NK-92 treated with Interleukin-12 subunit alpha and Interleukin-12 subunit beta, amount 100 ng/mL, for 24 hours (cell line): Measurements from ENCODE around the gene PILRA.
"Not testable (repeated sequence)": the region's sequence is repeated elsewhere in the genome, so short reads cannot be mapped to it uniquely, and the experiment has no call there.

ENCODE experiments used
- DNase-seq: peaks from one replicate; lab custom pipeline; 2025; lab: John Stamatoyannopoulos, UW

Gene PILRA

DNA sequence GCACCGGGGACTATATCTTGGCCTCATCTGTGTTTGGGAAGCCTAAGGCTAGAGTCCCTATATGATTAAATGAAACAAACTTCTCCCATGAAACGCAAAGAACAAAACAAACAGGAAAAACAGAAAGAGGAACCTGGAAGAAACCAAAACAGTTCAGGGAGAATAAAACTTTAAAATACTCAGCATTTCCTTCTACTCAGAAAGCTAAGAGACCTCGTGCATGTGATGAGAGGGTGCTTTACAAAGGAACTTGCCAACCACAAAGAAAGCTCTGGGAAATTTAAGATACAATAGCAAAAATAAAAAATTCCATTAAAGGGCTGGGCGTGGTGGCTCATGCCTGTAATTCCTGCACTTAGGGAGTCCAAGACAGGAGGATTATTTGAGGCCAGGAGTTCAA, 6.9 kb downstream of the PILRA start:
- no peak for DNase-seq

DNA sequence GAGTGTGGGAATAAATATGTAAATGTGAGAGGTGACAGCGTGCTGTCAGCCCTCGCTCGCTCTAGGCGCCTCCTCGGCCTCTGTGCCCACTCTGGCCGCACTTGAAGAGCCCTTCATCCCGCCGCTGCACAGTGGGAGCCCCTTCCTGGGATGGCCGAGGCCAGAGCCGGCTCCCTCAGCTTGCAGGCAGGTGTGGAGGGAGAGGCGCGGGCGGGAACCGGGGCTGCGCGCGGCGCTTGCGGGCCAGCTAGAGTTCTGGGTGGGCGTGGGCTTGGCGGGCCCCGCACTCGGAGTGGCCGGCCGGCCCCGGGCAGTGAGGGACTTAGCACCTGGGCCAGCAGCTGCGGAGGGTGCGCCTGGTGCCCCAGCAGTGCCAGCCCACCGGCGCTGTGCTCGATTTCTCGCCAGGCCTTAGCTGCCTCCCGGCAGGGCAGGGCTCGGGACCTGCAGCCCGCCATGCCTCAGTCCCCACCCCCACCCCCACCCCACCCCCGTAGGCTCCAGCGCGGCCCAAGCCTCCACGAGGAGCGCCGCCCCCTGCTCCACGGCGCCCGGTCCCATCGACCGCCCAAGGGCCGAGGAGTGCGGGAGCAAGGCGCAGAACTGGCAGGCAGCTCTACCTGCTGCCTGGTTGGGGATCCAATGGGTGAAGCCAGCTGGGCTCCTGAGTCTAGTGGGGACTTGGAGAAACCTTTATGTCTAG, 8.4 kb downstream of the PILRA start:
- not testable (repeated sequence) for DNase-seq

DNA sequence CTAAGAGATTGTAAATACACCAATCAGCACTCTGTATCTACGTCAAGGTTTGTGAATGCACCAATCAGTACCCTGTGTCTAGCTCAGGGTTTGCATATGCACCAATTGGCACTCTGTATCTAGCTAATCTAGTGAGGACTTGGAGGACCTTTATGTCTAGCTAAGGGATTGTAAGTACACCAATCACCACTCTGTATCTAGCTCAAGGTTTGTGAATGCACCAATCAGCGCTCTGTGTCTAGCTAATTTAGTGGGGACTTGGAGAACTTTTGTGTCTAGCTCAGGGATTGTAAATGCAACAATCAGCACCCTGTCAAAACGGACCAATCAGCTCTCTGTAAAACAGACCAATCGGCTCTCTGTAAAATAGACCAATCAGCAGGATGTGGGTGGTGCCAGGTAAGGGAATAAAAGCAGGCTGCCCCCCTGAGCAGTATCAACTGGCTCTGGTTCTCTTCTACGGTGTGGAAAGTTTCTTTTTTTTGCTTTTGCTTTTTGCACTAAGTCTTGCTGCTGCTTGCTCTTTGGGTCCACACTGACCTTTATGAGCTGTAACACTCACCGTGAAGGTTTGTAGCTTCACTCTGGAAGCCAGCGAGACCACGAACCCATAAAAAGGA, 9.1 kb downstream of the PILRA start:
- not testable (repeated sequence) for DNase-seq

DNA sequence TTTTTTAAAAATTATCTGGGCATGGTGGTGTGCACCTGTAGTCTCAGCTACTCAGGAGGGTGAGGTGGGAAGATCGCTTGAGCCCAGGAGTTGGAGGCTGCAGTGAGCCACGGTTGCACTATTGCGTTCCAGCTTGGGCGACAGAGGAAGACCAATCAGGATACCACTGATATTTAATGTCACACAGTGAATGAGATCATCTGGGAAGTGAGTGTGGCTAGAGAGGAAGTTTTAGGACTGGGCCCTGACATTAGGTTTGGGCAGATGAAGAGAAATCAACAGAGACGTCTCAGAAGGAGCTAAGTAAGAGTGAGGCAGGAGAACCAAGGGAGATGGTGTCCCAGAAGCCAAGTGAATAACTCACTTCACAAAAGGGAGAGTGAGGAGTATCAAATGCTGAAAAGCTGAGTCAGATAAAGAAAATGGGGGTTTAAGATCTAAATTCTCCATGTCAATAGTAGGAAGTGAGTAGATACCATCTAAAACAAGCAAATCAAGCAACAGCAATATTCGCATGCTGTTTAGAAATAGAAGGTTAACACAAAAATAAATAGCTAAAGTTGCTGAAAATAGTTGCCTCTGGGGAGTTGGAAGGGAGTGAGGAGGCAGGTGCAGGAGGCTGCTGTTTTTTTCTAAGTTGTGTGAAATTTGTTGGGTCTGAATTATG, 11.5 kb downstream of the PILRA start:
- DNase-seq: no peak

DNA sequence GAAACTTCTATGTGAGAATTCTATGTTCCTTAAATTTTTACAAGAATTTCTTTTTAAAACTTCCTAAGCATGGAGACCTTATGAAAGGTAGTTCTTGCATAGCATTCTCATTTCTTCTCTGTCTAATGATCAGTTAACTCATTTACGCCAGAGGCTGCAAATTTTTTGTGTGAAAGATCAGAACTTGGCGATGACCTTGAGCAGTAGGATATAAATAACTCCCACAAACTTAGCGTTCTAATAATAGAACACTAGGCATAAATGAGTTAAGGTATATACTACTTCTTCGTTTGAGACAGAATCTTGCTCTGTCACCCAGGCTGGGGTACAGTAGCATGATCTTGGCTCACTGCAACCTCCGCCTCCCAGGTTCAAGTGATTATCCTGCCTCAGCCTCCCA, 13.7 kb downstream of the PILRA start:
- no peak for DNase-seq

DNA sequence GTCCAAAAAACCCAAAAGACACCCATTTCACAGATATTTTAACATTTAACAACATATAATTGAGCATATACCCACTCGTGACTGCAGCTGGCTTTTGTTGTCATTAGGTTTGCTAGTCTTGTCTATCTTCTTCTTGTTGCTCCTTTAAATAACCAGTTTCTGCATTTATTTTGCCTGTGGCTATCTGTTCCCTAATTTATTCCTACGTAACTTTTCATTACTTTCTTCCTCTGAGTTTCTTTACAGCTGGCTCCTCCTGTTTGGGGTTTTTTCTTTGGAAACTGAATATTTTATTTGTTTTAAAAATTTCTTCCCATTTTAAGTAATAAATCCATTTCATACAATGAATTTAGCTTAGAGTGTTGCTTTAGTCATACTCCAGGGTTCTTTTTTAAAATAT, 14.4 kb downstream of the PILRA start:
- no peak for DNase-seq

DNA sequence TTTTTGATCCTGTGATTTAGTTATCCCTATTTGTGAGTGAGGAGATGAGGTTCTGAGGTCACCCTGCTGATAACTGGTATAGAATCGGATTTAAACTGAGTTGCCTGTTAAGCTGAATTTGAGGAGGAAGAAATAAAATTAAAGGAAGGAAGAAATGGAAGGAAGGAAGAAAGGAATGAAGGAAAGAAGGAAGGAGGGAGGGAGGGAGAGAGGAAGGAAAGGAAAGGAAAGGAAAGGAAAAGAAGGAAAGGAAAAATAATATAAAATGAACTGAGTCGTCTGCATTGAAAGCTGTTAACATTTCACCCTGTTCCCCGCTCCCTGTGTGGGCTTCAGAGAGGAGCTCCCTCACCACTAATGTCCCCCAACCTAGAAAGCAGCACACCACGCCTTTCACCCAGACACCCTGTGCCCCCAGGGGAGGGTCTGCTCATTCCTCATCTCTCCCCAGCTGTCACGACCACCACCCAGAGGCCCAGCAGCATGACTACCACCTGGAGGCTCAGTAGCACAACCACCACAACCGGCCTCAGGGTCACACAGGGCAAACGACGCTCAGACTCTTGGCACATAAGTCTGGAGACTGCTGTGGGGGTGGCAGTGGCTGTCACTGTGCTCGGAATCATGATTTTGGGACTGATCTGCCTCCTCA, 16.3 kb downstream of the PILRA start:
- no peak for DNase-seq

DNA sequence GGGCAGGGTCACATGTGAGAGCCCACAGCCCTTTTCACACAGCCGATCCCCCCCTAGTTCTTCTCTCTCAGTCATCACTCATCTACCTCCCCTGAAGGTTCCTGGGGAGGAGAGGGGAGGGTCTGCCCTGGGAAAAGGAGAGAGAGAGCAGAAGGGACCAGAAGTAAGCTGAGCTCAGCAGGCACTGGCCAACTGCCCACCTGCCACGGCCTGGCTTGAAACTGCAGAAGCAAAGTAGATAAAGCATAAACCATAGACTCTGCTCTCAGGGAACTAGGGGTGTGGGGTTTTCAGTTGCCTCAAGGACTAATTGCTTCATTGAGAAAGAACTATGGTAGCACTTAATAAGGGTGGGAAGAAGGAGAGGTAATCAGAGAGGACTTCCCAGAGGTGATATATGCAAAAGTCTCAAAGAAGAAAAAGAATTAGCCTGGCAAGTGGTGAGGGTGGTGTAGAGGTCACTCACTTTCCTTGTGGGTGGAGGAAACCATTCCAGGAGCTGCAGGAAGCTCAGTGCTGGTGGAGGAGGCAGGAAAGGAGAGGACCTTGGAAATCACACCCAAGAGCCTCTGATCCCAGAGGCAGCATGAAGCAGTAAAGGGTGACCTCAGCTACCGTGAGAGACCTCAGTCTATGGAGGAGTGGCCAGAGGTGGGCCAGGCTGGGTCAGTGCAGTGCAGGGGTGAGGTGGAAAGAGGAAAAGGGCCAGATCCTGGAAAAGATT, 17.2 kb downstream of the PILRA start:
- DNase-seq: no peak

DNA sequence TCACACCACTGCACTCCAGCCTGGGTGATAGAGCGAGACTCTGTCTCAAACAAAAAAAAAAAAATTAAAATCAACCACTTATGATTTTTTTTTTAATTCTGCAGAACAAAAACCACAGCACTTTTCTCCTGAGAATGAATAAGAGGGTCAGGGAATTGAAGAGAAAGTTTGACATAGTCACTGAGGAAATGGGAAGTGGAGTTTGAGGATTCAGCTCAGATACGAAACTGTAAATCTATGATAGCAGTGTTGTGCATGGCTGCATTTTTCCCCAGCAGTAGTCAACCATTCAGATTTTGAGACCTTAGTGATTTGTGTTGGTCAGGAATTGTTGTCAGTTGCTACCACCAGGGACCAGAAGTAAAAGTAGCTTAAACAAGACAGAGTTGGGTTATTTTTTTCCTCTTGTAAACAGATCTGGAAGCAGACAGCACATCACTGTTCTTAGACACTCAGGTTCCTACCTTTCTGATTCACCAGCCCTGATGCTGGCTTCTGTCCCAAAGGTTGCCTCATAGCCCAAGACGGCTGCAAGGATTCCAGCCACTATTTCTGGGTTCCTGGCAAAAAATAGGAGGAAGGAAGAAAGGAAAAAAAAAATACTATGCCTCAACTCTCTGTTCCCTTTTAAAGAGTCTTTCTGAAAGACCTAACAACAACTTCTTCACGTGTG, 20.1 kb downstream of the PILRA start:
- DNase-seq: no peak

DNA sequence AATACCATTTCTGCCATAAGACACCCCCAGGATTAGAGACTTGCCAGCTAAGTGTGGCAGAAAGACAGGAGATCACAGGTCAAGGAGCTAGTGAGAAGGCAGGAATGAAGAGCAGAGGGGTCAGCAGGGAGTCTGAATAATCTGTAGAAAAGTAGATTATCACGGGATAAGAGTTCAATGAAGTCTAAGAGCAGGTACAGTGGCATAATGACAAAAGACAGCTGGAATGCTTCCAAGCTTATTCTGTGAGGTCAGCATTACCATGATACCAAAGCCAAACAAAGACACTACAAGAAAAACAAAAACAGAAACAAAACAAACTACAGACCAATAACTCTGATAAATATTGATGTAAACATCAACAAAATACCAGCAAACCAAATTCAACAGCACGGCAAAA, 20.8 kb downstream of the PILRA start:
- no peak for DNase-seq

DNA sequence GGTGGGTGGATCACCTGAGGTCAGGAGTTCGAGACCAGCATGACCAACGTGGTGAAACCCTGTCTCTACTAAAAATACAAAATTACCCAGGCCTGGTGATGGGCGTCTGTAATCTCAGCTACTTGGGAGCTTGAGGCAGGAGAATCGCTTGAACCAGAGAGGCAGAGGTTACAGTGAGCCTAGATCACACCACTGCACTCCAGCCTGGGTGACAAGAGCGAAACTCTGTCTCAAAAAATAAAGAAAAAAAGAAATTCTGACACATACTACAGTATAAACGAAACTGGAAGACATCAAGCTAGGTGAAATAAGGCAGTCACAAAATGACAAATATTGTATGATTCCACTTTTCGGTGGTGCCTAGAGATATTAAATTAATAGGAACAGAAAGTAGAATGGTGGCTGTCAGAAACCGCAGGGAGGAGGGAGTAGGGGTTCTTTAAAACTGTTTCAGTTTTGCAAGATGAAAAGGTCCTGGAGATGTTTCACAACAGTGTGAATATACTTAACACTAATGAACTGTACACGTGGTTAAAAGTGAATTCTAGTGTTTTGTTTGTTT, 23.2 kb downstream of the PILRA start:
- peak; percentile 26 for DNase-seq

DNA sequence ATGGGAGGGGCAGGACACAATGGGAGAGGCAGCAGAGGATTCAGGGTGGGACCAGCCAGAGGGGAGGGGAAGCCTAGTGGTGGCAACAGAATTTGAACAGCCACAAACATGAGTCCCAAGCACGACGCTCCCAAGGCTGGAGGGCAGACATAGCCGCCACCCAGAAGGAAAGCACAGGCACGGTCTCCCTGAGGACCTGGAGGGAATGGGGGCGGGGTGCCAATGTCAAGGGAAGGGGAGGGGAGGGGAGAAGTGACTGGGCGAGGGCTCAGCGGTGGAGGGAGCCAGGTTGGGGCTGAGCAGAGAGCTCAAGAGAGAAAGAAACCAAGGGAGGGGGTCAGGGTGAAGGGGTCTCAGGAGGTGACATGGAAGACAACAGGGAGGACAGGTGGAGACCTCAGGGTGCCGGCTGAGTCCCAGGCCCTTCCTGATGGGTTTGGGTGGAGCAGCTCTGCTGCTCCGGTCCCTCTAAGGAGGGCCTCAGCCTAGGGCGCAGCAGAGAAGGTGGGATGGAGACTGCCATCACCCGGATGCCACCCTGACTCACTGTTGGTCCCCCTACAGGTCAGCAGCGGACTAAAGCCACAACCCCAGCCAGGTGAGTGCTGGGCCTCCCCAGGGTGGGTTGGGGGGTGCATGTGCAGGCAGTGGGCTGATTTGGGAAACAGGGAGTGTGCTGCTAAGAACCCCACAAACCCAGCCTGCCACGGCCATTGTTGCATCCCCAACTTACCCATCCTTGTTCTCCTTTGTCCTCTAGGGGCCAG, 24.2 kb downstream of the PILRA start:
- no peak for DNase-seq

DNA sequence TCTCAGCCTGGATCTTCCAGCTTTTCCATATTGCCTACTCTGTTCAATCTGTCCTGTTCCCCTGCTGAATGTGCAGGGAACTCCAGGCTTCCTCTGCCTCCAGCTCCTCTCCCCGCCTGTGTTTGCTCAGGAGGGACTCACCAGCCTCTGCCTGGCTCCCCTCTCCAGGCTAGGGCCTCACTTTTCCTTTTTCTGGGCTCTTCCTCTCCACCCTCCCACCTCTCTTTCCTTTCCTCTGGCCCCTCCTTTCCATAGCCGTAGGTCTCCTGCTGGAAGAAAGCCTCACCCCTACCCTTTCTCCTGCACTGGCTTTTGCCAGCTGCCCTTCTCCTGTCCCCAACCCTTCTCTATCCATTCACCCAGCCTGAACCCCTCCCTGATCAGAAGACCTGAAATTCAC, 25.0 kb downstream of the PILRA start:
- no peak for DNase-seq

DNA sequence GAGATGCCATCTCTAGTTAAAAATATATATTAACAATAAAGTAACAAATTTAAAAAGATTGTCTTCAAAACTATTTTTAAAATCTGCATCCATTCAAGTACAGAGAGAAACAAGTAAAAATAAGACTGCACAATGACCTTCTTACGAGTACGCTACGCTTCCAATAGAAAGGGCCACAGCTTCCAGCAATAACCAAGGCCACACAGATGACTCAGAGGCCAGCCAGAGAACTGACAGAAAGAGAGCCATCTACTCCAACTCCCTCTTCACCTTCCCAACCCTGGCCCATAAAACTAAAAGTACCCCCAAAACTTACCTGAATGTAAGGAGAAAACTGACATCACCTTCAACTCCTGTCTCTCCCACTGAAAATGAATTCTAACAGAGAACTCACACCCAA, 26.8 kb downstream of the PILRA start:
- no peak for DNase-seq

DNA sequence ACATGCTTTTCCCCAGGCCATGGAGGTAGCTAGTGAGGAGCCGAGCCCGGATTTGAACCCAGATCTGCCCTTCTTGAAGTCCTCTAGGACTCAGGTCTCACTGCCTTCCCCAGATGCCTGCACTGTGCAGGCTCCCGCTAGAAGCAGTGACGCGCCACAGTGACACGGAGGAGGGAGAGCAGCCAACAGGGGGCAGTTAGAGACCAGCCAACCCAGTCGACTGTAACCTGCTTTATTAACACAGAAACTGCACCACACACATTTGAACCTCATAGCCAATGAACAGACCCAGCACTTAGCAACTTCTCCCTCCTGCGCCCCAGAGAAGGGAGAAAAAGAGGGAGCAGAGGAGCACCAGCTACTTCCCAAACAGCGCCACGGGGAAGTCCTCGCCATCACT, 27.4 kb downstream of the PILRA start:
- DNase-seq: no peak

DNA sequence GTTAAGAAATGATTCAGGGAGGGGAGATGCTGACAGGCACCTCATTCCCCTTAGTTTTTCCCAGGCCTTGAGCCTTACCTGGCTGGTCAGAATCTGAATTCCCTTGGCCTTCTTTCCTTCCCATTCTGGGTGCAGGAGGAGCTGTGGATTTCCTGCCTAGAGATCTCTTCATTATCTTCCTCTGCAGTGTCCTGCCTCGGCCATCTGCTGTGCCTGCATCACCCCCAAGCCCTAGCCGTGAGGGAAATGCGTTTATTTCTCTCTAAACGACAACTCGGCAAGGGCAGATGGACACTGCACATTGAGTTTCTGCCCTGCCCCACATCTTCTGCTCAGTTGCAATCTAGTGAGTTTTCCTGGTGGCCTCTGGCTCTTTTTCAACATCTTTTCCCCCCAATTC, 28.5 kb downstream of the PILRA start:
- no peak for DNase-seq

DNA sequence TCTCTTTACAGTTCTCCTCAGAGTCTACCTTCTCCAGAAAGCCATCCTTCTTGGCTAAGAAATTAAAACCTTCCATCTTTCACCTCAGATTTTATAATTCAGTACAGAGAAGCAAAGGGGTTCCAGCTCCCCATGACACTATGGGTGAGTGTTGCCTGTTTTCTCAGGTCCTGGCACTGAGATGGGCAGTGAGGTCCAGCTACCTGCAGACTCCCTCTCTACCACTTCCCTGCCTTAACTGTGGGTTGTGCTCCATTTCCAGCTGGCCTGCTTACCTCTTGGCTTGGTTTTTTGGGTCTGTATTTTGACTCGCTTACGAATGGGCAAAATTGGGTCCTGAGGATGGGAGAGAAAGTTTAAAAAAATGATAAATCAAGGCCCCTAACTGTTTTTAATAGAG, 29.0 kb downstream of the PILRA start:
- DNase-seq: no peak

DNA sequence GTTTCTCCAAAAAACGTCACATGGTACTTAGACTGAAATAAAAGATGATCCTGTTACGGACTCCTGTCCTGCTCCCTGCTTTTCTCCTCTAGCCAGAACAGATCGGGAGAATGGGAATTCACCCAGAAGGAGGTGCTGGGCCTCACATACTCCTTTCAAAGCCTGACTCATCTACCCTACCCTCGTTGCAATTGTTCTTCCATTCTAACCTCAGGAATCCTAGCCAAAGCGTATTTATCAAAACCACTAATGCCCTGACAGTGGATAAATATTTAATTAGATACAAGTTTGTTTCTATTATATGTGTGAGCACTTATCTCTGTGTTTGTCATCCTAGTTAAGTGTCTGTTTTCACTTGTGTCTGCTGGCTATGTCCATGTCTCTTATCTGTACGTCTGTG, 33.5 kb downstream of the PILRA start:
- DNase-seq: no peak

DNA sequence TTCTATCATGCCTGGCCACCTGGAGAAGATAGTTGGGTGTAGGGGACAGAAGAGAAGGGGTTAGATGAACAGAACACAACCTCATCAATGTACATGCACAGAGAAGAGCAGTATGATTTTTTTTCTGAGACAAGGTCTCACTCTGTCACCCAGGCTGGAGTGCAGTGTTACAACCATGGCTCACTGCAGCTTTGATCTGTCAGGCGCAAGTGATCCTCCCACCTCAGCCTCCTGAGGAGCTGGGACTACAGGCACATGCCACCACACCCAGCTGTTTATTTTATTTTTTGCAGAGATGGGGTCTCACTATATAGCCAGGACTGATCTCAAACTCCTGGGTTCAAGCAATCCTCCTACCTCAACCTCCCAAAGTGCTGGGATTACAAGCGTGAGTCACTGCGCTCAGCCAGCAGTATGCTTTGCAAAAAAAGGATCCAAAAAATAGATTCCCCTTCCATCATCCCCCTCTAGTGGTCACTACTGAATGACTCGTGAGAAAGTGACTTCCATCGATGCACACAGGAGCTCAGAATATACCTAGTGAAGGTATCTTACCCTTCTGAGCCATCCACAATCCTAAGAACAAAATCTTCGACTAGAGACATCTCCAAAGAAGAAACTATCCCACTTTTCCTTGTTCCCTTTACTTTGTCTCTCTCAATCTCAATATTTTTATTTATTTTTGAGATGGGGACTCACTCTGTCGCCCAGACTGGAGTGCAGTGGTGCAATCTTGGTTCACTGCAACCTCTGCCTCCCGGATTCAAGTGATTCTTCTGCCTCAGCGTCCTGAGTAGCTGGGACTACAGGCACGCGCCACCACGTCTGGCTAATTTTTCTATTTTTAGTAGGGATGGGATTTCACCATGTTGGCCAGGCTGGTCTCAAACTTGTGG, 34.2 kb downstream of the PILRA start:
- DNase-seq: no peak

DNA sequence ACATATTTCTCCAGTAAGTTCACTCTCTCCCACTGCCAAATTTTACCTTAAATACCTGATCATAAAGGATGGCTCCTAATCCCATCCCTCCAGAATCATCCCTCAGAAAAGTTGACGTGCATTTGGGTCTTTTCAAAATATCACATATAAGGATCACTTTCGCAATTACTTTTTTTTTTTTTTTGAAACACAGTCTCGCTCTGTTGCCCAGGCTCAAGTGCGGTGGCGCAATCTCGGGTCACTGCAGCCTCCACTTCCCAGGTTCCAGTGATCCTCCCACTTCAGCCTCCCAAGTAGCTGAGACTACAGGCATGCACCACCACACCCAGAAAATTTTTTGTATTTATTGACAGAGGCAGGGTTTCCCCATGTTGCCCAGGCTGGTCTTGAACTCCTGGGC, 37.8 kb downstream of the PILRA start:
- no peak for DNase-seq
